GM18526 (cell line): ENCODE measurements around the gene KRT17.
"Not testable (repeated sequence)": the region's sequence is repeated elsewhere in the genome, so short reads cannot be mapped to it uniquely, and the experiment has no call there.

Source experiments
- POLR2A ChIP-seq: IDR thresholded peaks from 3 replicates; pipeline ENCODE4 v1.6.1; 2011; ENCODE audit not compliant: insufficient read length; ENCODE audit errors: extremely low read depth

The KRT17 gene

DNA sequence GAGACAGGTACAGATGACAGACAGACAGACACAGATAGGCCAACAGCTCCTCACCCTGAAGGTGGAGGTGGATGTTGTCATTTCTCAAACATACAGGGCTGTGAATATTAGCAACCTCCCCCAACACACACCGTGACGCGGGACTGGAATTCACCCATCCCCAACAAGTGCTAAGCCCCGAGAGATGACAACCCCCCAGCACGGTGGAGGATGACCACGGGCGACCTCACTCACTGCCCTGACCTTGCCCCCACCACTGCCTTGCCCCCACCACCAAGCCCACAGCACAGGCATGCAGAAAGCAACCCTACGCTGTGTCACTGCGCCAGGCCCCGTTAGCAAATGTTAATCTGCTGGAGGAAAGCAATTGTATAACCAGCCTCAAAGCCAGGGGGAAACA is 4.9 kb upstream of the KRT17 start:
- no peak for TF ChIP-seq POLR2A

- no peak for TF ChIP-seq POLR2A
These were observed 3.1 kb upstream of the KRT17 start for GRCh38 chr17:41627316-41628072.

- no peak for TF ChIP-seq POLR2A
These were observed 1.2 kb upstream of the KRT17 start for GRCh38 chr17:41625602-41626001.

DNA sequence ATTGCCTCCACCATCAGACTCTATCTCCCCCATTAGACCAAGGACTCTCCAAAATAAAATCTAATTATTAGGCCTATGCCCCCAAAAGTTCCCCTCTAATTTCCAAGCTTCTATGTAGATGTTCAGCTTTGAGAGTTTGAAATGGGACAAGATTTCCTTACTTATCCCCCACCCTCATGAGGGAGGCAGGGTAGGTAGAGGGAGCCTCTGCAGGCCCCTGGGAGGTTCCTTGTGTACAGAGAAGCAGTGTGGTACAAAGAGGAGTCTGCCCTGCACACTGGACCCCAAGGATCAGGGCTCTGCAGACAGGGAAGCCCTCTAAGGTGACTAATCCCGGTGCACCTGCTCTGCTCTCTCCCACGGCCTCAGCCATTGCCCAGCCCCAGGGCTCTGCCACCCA is 2.5 kb downstream of the KRT17 start:
- TF ChIP-seq POLR2A: no peak

GRCh38 chr17:41620583-41621434 is 3.6 kb downstream of the KRT17 start:
- no peak for TF ChIP-seq POLR2A

- TF ChIP-seq POLR2A: no peak
These were observed 5.1 kb downstream of the KRT17 start for GRCh38 chr17:41619036-41619926.

- TF ChIP-seq POLR2A: no peak
These were observed 5.9 kb downstream of the KRT17 start for GRCh38 chr17:41618341-41619035.

GRCh38 chr17:41617698-41618097 is 6.7 kb downstream of the KRT17 start:
- no peak for TF ChIP-seq POLR2A

GRCh38 chr17:41617136-41617535 is 7.2 kb downstream of the KRT17 start:
- TF ChIP-seq POLR2A: no peak

GRCh38 chr17:41615454-41615853 is 8.9 kb downstream of the KRT17 start:
- no peak for TF ChIP-seq POLR2A

DNA sequence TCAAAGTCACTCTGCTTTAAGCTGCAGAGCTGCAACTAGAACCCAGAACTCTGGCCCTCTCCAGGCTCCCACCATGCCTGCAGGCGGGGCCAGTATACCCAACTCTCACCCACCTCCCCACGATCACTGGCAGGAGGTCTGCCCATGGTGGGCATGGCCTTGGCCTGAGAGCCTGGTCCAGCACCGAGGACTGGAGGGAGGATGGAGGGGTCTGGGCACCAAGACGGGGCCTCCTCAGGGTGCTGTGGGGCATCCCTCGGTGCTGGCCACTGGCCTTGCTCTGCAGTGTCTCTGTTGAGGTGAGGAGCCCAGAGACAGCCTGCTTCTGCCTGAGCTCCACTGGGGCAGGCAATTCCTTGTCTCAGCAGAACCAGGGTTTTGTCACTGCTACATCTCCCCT is 10.3 kb downstream of the KRT17 start:
- no peak for TF ChIP-seq POLR2A

- TF ChIP-seq POLR2A: no peak
These were observed 10.9 kb downstream of the KRT17 start for GRCh38 chr17:41613277-41614082.

GRCh38 chr17:41612376-41613160 is 11.8 kb downstream of the KRT17 start, which contains the start of gene KRT16:
KRT16 (minus strand) TSS chr17:41612767; CDS start chr17:41612688, 79 bp downstream.
- not testable (repeated sequence) for TF ChIP-seq POLR2A
